Chondrocyte (in vitro differentiated cells): ENCODE data around the gene CTNNA2. TPM values are rescaled to one million over a fixed set of nuclear protein-coding genes. Genes with fewer than 3 reads are reported as not detected.

Experiments
- DNase-seq: peaks from one replicate; pipeline ENCODE4 v3.0.0; 2021; ENCODE audit warnings: mixed read lengths, low spot score
- H3K27ac Mint-ChIP-seq: one replicate; pipeline ENCODE4 v1.8.0; 2021; ENCODE audit warnings: mild to moderate bottlenecking, moderate library complexity, mixed read lengths; ENCODE audit not compliant: unreplicated experiment
- H3K27me3 Mint-ChIP-seq: 2 replicates; pipeline ENCODE4 v1.8.0; 2021; ENCODE audit warnings: low read depth, mixed read lengths
- H3K36me3 Mint-ChIP-seq: 2 replicates; pipeline ENCODE4 v1.8.0; 2021; ENCODE audit warnings: low read depth, mixed read lengths
- H3K4me1 Mint-ChIP-seq: 2 replicates; pipeline ENCODE4 v1.8.0; 2021; ENCODE audit warnings: low read depth, mild to moderate bottlenecking, mixed read lengths
- H3K4me3 Mint-ChIP-seq: one replicate; pipeline ENCODE4 v1.8.0; 2021; ENCODE audit warnings: mild to moderate bottlenecking, moderate library complexity, mixed read lengths; ENCODE audit not compliant: unreplicated experiment
- H3K9me3 Mint-ChIP-seq: 2 replicates; pipeline ENCODE4 v1.8.0; 2021; ENCODE audit warnings: low read depth, mixed read lengths
- total RNA-seq: library from RNA; stranded (reverse); gene quantifications from 3 replicates; pipeline ENCODE4 v1.2.1, GENCODE V29; 2021
- TF ChIP-seq, protein P1 (sequence below): fragments of 200-600 bp; sonication (generic); IDR thresholded peaks from 2 replicates; pipeline ENCODE4 v1.5.0; 2021; ENCODE audit warnings: antibody characterized with exemption, mild to moderate bottlenecking, moderate library complexity

CTNNA2 gene
- total RNA-seq, 1 donor from 2014 or later, result not detected

DNA sequence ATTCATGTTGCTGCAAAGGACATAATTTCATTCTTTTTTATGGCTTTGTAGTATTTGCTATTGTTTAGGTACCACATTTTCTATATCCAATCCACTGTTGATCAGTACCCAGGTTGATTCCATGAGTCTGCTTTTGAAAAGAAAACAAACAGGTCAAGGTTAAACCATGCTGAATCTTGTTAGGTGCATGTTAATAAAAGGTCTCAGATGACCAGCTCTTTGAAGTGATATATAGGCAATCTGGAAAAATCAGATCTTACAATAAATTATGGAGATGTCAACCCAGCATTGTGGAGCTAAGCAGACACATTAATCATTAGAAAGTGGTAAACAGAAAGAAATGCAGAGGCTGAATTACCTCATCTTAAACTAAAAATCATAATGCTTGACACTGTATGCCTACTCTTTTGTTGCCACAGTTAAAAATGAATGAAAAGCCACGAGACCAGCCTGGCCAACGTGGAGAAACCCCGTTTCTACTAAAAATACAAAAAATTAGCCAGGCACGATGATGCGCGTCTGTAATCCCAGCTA lies 246.0 kb downstream of the CTNNA2 start:
- TF ChIP-seq, protein P1, sequence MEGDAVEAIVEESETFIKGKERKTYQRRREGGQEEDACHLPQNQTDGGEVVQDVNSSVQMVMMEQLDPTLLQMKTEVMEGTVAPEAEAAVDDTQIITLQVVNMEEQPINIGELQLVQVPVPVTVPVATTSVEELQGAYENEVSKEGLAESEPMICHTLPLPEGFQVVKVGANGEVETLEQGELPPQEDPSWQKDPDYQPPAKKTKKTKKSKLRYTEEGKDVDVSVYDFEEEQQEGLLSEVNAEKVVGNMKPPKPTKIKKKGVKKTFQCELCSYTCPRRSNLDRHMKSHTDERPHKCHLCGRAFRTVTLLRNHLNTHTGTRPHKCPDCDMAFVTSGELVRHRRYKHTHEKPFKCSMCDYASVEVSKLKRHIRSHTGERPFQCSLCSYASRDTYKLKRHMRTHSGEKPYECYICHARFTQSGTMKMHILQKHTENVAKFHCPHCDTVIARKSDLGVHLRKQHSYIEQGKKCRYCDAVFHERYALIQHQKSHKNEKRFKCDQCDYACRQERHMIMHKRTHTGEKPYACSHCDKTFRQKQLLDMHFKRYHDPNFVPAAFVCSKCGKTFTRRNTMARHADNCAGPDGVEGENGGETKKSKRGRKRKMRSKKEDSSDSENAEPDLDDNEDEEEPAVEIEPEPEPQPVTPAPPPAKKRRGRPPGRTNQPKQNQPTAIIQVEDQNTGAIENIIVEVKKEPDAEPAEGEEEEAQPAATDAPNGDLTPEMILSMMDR, result no peak
- Mint-ChIP-seq H3K9me3 (no peaks in the 10 kb centered on the region), H3K4me1 (no peaks in the 10 kb centered on the region), H3K4me3 (no peak overlapping the region), H3K27me3 (peaks cover 39% of the 10 kb centered on the region), H3K36me3 (no peaks in the 10 kb centered on the region), H3K27ac (no peak overlapping the region)
- no peak for DNase-seq

- no peak for DNase-seq
- no peaks in the 10 kb centered on the region for H3K9me3 Mint-ChIP-seq
- H3K4me1 Mint-ChIP-seq, result no peaks in the 10 kb centered on the region
- H3K4me3 Mint-ChIP-seq, result no peak overlapping the region
- H3K36me3 Mint-ChIP-seq, result no peaks in the 10 kb centered on the region
- peaks cover 18% of the 10 kb centered on the region for H3K27me3 Mint-ChIP-seq
- no peak overlapping the region for H3K27ac Mint-ChIP-seq
- TF ChIP-seq, protein P1, result no peak
Measured at GRCh38 chr2:79770926-79771325, 258.1 kb downstream of the CTNNA2 start.

DNA sequence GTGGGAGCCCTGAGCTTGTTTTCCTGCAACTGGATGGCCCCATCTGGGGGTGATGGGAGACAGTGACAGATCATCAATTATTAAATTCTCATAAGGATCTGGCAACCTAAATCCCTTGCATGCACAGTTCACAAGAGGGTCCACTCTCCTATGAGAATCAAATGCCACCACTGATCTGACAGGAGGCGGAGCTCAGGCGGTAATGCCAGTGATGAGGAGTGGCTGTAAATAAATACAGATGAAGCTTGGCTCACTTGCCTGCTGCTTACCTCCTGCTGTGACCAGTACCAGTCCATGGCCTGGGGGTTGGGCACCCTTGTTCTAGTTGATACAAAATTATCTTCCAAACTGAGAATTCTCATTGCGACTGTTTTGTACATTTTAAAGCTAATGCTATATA lies 258.6 kb downstream of the CTNNA2 start:
- peaks cover 18% of the 10 kb centered on the region for H3K27me3 Mint-ChIP-seq
- no peaks in the 10 kb centered on the region for H3K9me3 Mint-ChIP-seq
- DNase-seq, result no peak
- H3K4me1 Mint-ChIP-seq, result no peaks in the 10 kb centered on the region
- no peak overlapping the region for H3K4me3 Mint-ChIP-seq
- H3K27ac Mint-ChIP-seq, result no peak overlapping the region
- TF ChIP-seq, protein P1, result no peak
- H3K36me3 Mint-ChIP-seq, result no peaks in the 10 kb centered on the region

DNA sequence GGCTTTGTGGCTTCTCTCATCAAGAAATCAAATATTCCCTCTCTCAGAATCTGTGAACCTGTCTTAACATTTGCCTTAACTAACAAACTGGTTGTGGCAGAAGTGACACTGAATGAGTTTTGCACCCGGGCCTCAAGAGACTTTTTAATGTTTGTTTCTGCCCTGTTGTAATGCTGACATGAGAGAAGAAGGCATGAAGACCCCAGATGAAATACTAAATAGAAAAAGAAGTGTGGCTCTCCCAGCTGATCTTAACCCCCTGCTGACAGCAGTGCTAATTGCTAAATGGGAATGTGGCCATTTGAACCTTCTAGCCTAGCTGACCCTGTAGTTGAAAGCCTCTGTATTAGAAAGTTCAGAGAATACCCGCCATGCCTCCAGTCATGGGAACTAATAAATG lies 261.2 kb downstream of the CTNNA2 start:
- Mint-ChIP-seq H3K9me3 (no peaks in the 10 kb centered on the region), H3K4me3 (no peak overlapping the region), H3K27me3 (peaks cover 17% of the 10 kb centered on the region), H3K36me3 (no peaks in the 10 kb centered on the region), H3K4me1 (no peaks in the 10 kb centered on the region), H3K27ac (no peak overlapping the region)
- DNase-seq, result no peak
- TF ChIP-seq, protein P1, result no peak

GRCh38 chr2:79776461-79776860 lies 263.6 kb downstream of the CTNNA2 start:
- H3K36me3 Mint-ChIP-seq, result no peaks in the 10 kb centered on the region

More at GRCh38 chr2:79776461-79776860, 263.6 kb downstream of the CTNNA2 start:
- no peak for DNase-seq
- TF ChIP-seq, protein P1, result no peak
- H3K4me3 Mint-ChIP-seq, result no peak overlapping the region
- H3K4me1 Mint-ChIP-seq, result no peaks in the 10 kb centered on the region
- H3K9me3 Mint-ChIP-seq, result no peaks in the 10 kb centered on the region
- H3K27ac Mint-ChIP-seq, result no peak overlapping the region
- peaks cover 19% of the 10 kb centered on the region for H3K27me3 Mint-ChIP-seq
